OCI-LY3 (cell line): Measurements from ENCODE around the gene PABPC1L.

Experiments used
- H2AFZ ChIP-seq: fragments of 200-600, 300-600 bp; shearing (Covaris generic); 2 replicates; pipeline ENCODE4 v1.6.0; 2014; ENCODE audit warnings: antibody characterized with exemption, low read depth, low read length
- H3K27ac ChIP-seq: fragments of 200-600, 300-600 bp; sonication (generic); 2 replicates; pipeline ENCODE4 v1.5.1; 2014; ENCODE audit warnings: mild to moderate bottlenecking, low read length, moderate library complexity, mixed read lengths
- H3K27me3 ChIP-seq: fragments of 200-600, 300-600 bp; sonication (generic); 2 replicates; pipeline ENCODE4 v1.6.1; 2014; ENCODE audit warnings: low read depth, low read length, mixed read lengths
- H3K36me3 ChIP-seq: fragments of 200-600, 300-600 bp; sonication (generic); replicated peaks from 2 replicates; pipeline ENCODE3; 2014; ENCODE audit warnings: low read depth, low read length, mixed read lengths
- H3K4me1 ChIP-seq: fragments of 300-600, 200-600 bp; sonication (generic); 2 replicates; pipeline ENCODE4 v1.6.1; 2014; ENCODE audit warnings: low read length, mixed read lengths
- H3K4me2 ChIP-seq: fragments of 200-600, 300-600 bp; sonication (generic); 2 replicates; pipeline ENCODE4 v1.6.1; 2014; ENCODE audit warnings: low read length, mixed read lengths
- H3K4me3 ChIP-seq: fragments of 300-600, 200-600 bp; sonication (generic); 2 replicates; pipeline ENCODE4 v1.5.1; 2014; ENCODE audit warnings: antibody characterized with exemption, mild to moderate bottlenecking, low read length, moderate library complexity
- H3K79me2 ChIP-seq: fragments of 300-600, 200-600 bp; shearing (Covaris generic); 2 replicates; pipeline ENCODE4 v1.6.1; 2014; ENCODE audit warnings: mild to moderate bottlenecking, low read length, mixed read lengths
- H3K9ac ChIP-seq: fragments of 300-600, 200-600 bp; shearing (Covaris generic); 2 replicates; pipeline ENCODE4 v1.6.0; 2014; ENCODE audit warnings: mild to moderate bottlenecking, low read length, moderate library complexity
- H3K9me3 ChIP-seq: fragments of 200-600, 300-600 bp; shearing (Covaris generic); 2 replicates; pipeline ENCODE4 v1.6.1; 2014; ENCODE audit warnings: low read length, mixed read lengths; ENCODE audit not compliant: insufficient read depth
- H4K20me1 ChIP-seq: fragments of 200-600, 300-600 bp; sonication (generic); 2 replicates; pipeline ENCODE4 v1.6.1; 2016; ENCODE audit warnings: low read length, mixed read lengths; ENCODE audit not compliant: insufficient read depth
- CTCF ChIP-seq: fragments of 200-600, 300-600 bp; sonication (generic); IDR thresholded peaks from 2 replicates; pipeline ENCODE4 v1.5.1; 2014; ENCODE audit warnings: antibody characterized with exemption, low read length, low read depth
- EZH2phosphoT487 ChIP-seq: fragments of 200-600 bp; shearing (Covaris generic); IDR thresholded peaks from 2 replicates; pipeline ENCODE4 v1.6.1; 2018; ENCODE audit warnings: antibody characterized with exemption, mixed run types, low read depth

PABPC1L gene

GRCh38 chr20:44959082-44959637, 49.3 kb downstream of the PABPC1L start:
- Histone ChIP-seq H3K9ac (peak overlapping the region; percentile 84), H3K27me3 (no peaks in the 10 kb centered on the region), H3K79me2 (peaks cover 63% of the 10 kb centered on the region), H3K4me2 (peak overlapping the region; percentile 92), H3K9me3 (no peaks in the 10 kb centered on the region), H3K4me1 (peaks cover 63% of the 10 kb centered on the region), H2AFZ (no peak overlapping the region), H3K36me3 (peaks cover 35% of the 10 kb centered on the region), H3K27ac (peak overlapping the region; percentile 56), H3K4me3 (peak overlapping the region; percentile 86), H4K20me1 (peaks cover 13% of the 10 kb centered on the region)
- no peak for TF ChIP-seq EZH2phosphoT487
- no peak for TF ChIP-seq CTCF

DNA sequence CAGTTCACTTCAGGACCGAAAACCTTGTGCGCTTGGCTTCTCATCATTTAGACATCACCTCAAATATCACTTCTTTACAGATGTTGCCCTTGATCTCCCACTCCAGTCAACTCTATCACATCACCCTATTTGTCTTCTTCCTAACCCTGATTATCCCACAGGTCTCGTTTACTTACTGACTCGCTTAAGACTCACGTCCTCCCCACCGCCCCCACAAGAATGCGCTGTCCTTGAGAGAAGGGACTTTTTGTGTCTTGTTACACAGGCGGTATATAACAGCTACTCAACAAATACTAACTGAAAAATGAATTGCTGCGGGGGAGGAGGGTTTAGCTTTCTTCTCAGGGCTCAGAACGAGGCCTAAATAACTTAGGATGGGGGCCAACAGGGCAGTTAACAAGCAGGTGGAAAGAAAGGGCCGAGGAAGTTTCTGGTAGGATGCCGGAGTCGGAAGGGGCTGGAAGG, 49.8 kb downstream of the PABPC1L start:
- Histone ChIP-seq H3K27ac (peak overlapping the region; percentile 56), H3K9ac (peak overlapping the region; percentile 84), H3K79me2 (peaks cover 58% of the 10 kb centered on the region), H3K4me2 (peak overlapping the region; percentile 92), H3K27me3 (no peaks in the 10 kb centered on the region), H2AFZ (no peak overlapping the region), H3K9me3 (no peaks in the 10 kb centered on the region), H4K20me1 (peaks cover 12% of the 10 kb centered on the region), H3K36me3 (peaks cover 30% of the 10 kb centered on the region), H3K4me1 (peaks cover 67% of the 10 kb centered on the region), H3K4me3 (peak overlapping the region; percentile 86)
- TF ChIP-seq CTCF (peak; percentile 35), EZH2phosphoT487 (no peak)

DNA sequence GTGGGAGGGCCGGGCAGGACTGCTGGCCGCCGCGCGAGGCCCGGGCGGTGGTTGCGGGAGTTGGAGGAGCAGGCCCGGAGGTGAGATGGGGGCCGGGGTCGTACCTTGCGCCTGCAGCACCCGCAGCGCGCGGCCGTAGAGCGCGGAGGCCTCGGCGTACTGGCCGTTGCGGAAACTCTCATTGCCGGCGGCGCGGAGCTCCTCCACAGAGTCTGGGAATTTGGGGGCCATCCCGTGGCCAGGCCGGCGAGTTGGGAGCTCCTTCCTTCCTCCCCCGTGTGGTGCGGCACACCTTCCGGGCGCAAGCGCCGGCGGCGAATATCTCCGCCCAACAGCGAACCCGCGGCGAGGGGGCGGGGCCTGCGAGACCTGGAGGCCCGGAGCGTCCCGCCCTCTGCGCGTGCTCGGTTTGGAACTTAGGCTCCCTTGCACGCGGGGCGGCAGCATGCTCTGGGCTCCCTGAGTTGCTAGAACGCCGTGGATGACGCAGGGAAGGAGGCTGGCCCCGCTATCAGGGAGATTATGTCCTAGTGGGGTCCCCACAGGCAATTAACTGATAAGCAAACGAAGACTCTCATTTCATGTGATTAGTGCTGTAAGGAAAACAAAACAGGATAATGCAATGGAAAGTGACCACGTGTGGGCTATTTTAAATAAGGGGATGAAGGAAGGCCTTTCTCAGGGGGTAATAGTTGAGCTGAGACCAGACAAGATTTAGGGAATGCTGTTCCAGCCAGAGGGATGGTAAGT, 50.4 kb downstream of the PABPC1L start, which contains the start of gene TOMM34:
Gene TOMM34, minus strand, starts transcription at position 295 of the 750 bp plus-strand sequence. Its CDS starts 64 bp downstream, at position 231.
- Histone ChIP-seq H3K36me3 (peaks cover 24% of the 10 kb centered on the region), H3K79me2 (peaks cover 57% of the 10 kb centered on the region), H3K27ac (peak within 1 kb of the TSS; percentile 56), H3K4me2 (peak within 1 kb of the TSS; percentile 92), H3K27me3 (no peaks in the 10 kb centered on the region), H4K20me1 (peaks cover 12% of the 10 kb centered on the region), H3K4me1 (peaks cover 62% of the 10 kb centered on the region), H3K9ac (peak within 1 kb of the TSS; percentile 84), H3K4me3 (peak within 1 kb of the TSS; percentile 86), H2AFZ (peak within 1 kb of the TSS; percentile 36), H3K9me3 (no peaks in the 10 kb centered on the region)
- peak; percentile 19; the same call in 1 of the 2 replicates for TF ChIP-seq CTCF
- TF ChIP-seq EZH2phosphoT487 = no peak
